HG02840 (cell line): ENCODE data around the gene ANKRD40CL.
"Not testable (repeated sequence)": the region's sequence is repeated elsewhere in the genome, so short reads cannot be mapped to it uniquely, and the experiment has no call there.

Source experiments
- ATAC-seq: cut with Tn5 transposase; IDR thresholded peaks from one replicate; pipeline ENCODE4 v1.9.1; 2021; ENCODE audit warnings: mild to moderate bottlenecking, moderate library complexity, moderate number of reproducible peaks; ENCODE audit not compliant: unreplicated experiment, low FRiP score

The ANKRD40CL gene

DNA sequence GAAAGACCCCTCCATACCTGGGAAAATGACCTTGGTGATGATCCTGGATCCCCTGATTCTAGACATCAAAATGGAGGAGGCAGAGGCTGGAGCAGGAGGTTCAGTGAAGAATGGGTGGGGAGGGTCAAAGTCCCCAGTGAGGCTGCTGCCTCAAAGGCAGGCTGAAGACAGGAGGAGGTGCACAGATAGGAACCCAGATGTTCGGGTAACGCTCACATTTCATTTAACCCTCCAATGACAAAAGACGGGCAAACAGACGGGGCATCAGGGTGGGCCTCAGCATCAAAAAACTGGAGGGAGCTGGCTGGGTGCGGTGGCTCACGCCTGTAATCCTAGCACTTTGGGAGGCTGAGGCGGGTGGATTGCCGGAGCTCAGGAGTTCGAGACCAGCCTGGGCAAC is at the start of gene ANKRD40CL:
Gene ANKRD40CL (minus strand): TSS at position 73 of the 400 bp plus-strand sequence. CDS start 605 bp downstream, outside the sequence.
- ATAC-seq, result no peak

- no peak for ATAC-seq
These were observed 49.0 kb upstream of the ANKRD40CL start for GRCh38 chr17:50816271-50816670.

- no peak for ATAC-seq
These were observed 48.1 kb upstream of the ANKRD40CL start for GRCh38 chr17:50815400-50815799.

GRCh38 chr17:50813583-50813982 is 46.3 kb upstream of the ANKRD40CL start:
- no peak for ATAC-seq

DNA sequence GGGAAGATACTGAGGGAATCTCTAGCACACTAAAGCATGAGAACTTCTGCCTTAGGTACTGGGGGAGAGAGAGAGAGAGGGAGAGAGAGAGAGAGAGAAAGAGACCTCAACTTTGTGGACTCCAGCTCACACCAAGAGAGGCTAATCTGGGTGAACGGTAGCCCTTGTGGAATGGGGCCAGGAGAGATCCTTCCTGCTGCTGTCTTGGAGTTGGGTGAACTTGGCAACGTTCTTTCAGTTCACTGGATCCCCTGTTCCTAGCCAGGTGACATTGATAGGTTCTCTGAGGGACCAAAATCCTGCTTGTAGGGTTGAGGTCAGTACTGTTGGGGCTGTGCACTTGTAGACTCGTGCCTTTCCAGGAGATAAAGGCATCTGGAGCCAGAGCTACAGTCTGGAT is 41.6 kb upstream of the ANKRD40CL start:
- no peak for ATAC-seq

GRCh38 chr17:50808413-50808812 is 41.1 kb upstream of the ANKRD40CL start:
- ATAC-seq, result no peak

DNA sequence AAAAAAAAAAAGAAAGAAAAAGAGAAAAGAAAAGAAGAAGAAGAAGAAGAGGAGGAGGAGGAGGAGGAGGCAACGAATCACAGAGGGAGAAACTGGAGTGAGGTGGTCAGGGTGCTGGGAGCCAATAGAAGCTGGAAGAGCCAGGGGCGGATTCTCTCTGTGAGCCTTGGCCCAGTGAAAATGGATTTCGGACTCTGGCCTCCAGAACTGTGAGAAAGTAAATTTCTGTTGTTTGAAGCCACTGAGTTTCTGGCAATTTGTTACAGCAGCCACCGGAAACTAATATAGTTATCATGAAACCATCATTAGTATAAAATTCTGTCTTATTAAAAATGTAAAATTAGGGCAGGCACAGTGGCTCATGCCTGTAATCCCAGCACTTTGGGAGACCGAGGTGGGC is 40.4 kb upstream of the ANKRD40CL start:
- ATAC-seq, result no peak

- ATAC-seq, result no peak
These were observed 39.7 kb upstream of the ANKRD40CL start for GRCh38 chr17:50807009-50807408.

DNA sequence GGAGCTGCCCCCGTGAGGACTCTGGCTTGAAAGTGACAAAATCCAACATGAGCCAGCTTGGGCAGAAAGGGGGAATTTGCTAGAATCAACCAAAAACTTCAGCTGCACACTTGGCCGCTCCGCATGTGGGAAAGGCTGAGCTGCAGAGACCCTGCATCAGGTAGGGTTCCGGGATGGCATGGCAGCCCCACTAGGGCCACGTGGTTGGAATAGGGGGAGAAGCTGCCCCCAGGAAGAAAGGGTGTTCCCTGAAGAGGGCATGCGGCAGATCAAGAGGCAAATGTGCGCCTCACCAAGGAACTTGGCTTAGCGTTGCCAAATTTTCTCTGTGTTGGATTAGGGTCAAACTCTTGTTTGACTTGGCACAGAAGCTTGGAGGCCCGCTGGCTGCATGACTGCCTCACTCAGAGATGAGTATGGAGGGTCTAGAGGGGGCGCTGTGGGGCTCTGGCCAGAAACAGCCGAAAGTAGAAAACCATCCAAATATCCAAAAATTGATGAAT is 38.9 kb upstream of the ANKRD40CL start:
- no peak for ATAC-seq

DNA sequence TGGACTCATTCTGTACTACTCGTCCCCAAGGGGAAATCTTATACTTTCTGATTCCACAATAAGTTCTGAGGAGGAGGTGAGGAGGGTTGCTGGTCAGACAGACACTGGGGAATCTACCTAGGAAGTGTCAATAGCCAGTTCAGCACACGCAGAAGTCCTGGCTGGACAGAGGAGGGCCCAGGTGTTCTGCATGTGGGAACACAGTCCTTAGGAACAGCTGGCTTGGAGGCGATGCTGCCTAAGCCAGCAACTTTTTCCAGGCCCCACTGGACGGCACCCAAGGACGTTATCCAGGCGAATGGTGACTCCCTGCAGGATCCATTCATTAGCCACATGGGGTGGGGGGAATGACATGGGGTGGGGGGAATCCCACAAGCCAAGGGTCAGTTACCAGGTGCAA is 38.2 kb upstream of the ANKRD40CL start:
- ATAC-seq, result no peak

DNA sequence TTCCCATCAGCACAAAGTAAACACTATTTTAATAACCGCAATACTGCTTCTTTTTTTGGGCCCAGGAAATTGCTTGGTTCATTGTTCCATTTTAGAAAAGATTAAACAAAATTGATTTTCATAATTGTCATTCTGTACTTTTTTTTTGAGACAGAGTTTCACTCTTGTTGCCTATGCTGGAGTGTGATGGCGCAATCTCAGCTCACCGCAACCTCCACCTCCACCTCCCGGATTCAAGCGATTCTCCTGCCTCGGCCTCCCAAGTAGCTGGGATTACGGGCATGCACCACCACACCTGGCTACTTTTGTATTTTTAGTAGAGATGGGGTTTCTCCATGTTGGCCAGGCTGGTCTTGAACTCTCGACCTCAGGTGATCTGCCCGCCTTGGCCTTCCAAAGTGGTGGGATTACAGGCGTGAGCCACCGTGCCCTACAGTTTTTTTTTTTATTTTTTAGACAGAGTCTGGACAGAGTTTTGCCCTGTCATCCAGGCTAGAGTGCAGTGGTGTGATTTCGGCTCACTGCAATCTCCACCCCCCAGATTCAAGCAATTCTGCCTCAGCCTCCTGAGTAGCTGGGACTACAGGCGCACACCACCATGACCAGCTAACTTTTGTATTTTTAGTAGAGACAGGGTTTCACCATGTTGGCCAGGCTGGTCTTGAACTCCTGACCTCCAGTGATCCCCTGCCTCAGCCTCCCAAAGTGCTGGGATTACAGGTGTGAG is 37.6 kb upstream of the ANKRD40CL start:
- not testable (repeated sequence) for ATAC-seq

GRCh38 chr17:50803676-50804075 is 36.4 kb upstream of the ANKRD40CL start:
- ATAC-seq, result no peak

GRCh38 chr17:50802609-50803571 is 35.6 kb upstream of the ANKRD40CL start:
- no peak for ATAC-seq

DNA sequence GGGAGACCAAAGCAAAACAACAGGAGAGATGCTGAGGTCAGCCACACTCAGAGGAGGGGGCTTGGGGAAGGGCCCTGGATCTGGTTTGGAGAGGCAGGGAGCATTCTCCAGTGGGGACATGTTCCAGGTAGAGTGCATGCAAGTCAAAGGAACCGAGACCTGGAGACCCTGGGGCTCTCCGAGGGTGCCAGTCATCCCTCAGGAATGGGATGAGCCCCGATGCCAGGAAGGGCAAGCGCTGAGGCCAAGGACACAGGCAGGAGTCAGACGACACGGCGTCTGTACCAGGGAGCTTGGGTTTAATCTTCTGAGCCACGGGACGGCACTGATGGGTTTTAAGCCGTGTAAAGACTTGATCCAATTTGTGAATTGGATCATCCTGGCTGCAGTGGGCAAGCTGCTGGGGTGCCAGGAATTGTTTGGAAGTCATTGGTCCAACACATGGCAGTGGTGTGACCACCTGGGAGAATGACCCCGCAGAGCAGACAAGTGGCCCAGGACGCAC is 32.9 kb upstream of the ANKRD40CL start:
- no peak for ATAC-seq

DNA sequence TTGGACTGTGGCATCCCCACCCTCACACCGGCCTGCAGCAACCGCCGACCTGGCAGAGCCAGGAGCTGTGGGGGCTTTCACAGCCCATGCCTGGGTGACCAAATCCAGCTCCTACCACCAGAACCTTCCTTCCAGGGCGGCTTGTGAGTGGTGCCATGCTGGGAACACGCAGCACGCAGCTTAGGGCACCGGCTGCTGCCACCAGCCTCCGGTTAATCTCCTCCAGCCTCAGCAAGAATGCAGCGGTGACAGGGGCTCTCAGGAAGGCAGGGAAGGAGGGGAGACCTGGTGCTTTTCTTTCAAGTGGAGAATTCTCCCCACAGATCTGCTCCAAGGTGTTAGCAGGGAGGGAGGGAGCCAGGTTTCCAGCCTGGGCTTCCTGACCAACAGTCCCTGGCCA is 32.3 kb upstream of the ANKRD40CL start:
- no peak for ATAC-seq

DNA sequence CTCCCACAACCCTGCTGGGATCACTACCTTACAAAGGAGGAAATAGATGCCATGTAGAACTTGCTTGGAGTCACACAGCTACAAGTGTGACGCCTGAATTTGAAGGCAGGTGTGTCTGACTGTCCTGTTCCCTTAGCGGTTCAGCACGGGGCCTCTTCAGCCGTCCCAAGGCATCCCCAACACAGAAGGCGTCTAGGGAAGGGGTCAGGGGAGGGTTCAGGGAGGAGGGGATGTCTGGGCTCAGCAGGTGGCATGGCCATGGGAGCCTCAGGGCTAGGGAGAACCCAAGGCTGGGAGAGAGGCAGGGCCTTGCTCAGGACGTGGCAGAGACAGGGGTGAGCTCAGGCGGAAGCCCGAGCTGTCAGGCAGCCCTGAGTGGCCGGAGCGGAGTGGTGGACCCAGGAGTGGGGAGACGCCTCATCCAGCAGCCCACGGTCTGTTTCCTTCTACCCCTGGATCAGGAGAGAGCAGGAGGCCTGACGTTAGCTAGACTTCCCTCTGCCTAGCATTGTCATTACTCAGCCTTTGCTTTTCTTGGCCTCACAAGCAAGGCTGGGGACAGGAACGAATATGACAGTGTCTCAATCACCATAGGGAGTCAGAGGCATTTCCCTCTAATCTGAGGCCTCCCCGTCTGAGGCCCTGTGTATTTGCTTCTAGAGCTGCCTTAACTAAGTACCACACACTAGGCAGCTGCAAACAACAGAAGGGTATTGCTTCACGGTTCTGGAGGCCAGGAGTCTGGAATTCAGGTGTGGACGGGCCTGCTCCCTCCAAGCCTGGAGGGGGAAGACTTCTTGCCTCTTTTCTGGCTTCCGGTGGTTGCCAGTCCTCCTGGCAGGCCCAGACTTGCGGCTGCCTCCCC is 31.3 kb upstream of the ANKRD40CL start:
- no peak for ATAC-seq

- no peak for ATAC-seq
These were observed 30.0 kb upstream of the ANKRD40CL start for GRCh38 chr17:50797135-50797810.

GRCh38 chr17:50794361-50794760 is 27.0 kb upstream of the ANKRD40CL start:
- no peak for ATAC-seq

GRCh38 chr17:50793007-50793406 is 25.7 kb upstream of the ANKRD40CL start:
- ATAC-seq, result no peak

DNA sequence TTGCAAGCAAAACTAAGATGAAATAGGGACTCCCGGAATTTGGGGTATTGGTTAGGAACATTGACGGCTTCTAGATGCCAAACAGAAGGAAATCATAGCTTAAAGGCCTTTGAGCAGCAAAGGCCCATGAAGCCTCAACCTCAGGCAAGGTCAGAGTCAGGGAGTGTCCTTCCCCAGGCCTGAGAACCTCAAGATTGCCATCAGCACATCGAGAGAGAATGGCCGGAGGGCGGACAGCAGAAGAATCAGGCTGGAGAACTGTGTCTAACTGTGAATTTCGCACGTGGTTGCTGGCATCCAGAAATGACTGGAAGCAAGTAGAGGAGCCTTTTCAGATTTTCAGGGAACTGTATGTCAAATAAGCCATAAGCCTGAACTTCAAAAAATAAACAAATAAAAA is 24.8 kb upstream of the ANKRD40CL start:
- no peak for ATAC-seq
